Liver (tissue), 3 donors: ENCODE results near the gene FBXO3.

ENCODE experiments used
- EGR1 ChIP-seq, 2 donors: IDR thresholded peaks; 2 replicates each; pipeline ENCODE4 v1.6.1; 2016 to 2018; ENCODE audit warnings: antibody characterized with exemption in 2 of 2, low read depth in 2 of 2
- GABPA ChIP-seq, 2 donors: IDR thresholded peaks in 1 of 2; conservative IDR thresholded peaks in 1 of 2; 2 replicates each; pipeline ENCODE4 v1.6.1; 2016; ENCODE audit warnings: antibody characterized with exemption in 2 of 2, mild to moderate bottlenecking in 1 of 2, moderate library complexity in 1 of 2
- TAF1 ChIP-seq: conservative IDR thresholded peaks from 2 replicates; pipeline ENCODE4 v1.6.1; 2016; ENCODE audit warnings: antibody characterized with exemption, mild to moderate bottlenecking
- TF ChIP-seq, protein P1 (sequence below): fragments of 150-350 bp; IDR thresholded peaks from 2 replicates; pipeline ENCODE4 v1.5.1; 2017; ENCODE audit warnings: improper control_type of control experiment, low read depth, low read length; ENCODE audit not compliant: missing input control
- donor health status: healthy.
- donor health status: healthy.

GRCh38 chr11:33777906-33778305 lies 3.6 kb upstream of the FBXO3 start:
- TF ChIP-seq GABPA (IDR thresholded peaks at IDR 0.05 in 1 of 2, conservative IDR thresholded peaks at IDR 0.05 in 1 of 2) (no peak), EGR1 (IDR thresholded peaks at IDR 0.05; ENCODE audit: low read depth in 2 of 2) (no peak), TAF1 (no peak)
- TF ChIP-seq, protein P1, sequence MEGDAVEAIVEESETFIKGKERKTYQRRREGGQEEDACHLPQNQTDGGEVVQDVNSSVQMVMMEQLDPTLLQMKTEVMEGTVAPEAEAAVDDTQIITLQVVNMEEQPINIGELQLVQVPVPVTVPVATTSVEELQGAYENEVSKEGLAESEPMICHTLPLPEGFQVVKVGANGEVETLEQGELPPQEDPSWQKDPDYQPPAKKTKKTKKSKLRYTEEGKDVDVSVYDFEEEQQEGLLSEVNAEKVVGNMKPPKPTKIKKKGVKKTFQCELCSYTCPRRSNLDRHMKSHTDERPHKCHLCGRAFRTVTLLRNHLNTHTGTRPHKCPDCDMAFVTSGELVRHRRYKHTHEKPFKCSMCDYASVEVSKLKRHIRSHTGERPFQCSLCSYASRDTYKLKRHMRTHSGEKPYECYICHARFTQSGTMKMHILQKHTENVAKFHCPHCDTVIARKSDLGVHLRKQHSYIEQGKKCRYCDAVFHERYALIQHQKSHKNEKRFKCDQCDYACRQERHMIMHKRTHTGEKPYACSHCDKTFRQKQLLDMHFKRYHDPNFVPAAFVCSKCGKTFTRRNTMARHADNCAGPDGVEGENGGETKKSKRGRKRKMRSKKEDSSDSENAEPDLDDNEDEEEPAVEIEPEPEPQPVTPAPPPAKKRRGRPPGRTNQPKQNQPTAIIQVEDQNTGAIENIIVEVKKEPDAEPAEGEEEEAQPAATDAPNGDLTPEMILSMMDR: no peak
